ENCODE measurements around the gene OSBPL10.

The OSBPL10 gene

GRCh38 chr3:31958701-31959152, 22.3 kb downstream of the OSBPL10 start:
- DNase-seq (ENCODE audit: low spot score) = no peak

- no peak for DNase-seq (ENCODE audit: low spot score)
These were observed 24.0 kb downstream of the OSBPL10 start for GRCh38 chr3:31957106-31957505.

GRCh38 chr3:31955581-31955980, 25.5 kb downstream of the OSBPL10 start:
- DNase-seq (ENCODE audit: low spot score) = no peak

- DNase-seq (ENCODE audit: low spot score) = no peak
These were observed 27.4 kb downstream of the OSBPL10 start for GRCh38 chr3:31953636-31954035.

- DNase-seq (ENCODE audit: low spot score) = no peak
These were observed 28.0 kb downstream of the OSBPL10 start for GRCh38 chr3:31953091-31953490.

- DNase-seq (ENCODE audit: low spot score) = no peak
These were observed 28.9 kb downstream of the OSBPL10 start for GRCh38 chr3:31952205-31952604.

GRCh38 chr3:31948280-31948679, 32.8 kb downstream of the OSBPL10 start:
- no peak for DNase-seq (ENCODE audit: low spot score)

- no peak for DNase-seq (ENCODE audit: low spot score)
These were observed 33.4 kb downstream of the OSBPL10 start for GRCh38 chr3:31947671-31948091.

- DNase-seq (ENCODE audit: low spot score) = no peak
These were observed 33.9 kb downstream of the OSBPL10 start for GRCh38 chr3:31947162-31947561.

- no peak for DNase-seq (ENCODE audit: low spot score)
These were observed 34.5 kb downstream of the OSBPL10 start for GRCh38 chr3:31946484-31947081.

GRCh38 chr3:31945738-31946052, 35.4 kb downstream of the OSBPL10 start:
- no peak for DNase-seq (ENCODE audit: low spot score)

GRCh38 chr3:31943041-31943440, 38.0 kb downstream of the OSBPL10 start:
- DNase-seq (ENCODE audit: low spot score) = no peak

GRCh38 chr3:31942446-31942845, 38.6 kb downstream of the OSBPL10 start:
- DNase-seq (ENCODE audit: low spot score) = no peak

GRCh38 chr3:31937225-31937624, 43.8 kb downstream of the OSBPL10 start:
- DNase-seq (ENCODE audit: low spot score) = no peak

- DNase-seq (ENCODE audit: low spot score) = no peak
These were observed 44.5 kb downstream of the OSBPL10 start for GRCh38 chr3:31936420-31937060.

GRCh38 chr3:31934866-31935265, 46.2 kb downstream of the OSBPL10 start:
- no peak for DNase-seq (ENCODE audit: low spot score)

GRCh38 chr3:31934018-31934417, 47.0 kb downstream of the OSBPL10 start:
- no peak for DNase-seq (ENCODE audit: low spot score)

- no peak for DNase-seq (ENCODE audit: low spot score)
These were observed 48.1 kb downstream of the OSBPL10 start for GRCh38 chr3:31932990-31933389.

GRCh38 chr3:31929826-31930502, 51.1 kb downstream of the OSBPL10 start:
- no peak for DNase-seq (ENCODE audit: low spot score)

GRCh38 chr3:31927811-31928210, 53.3 kb downstream of the OSBPL10 start:
- DNase-seq (ENCODE audit: low spot score) = no peak

GRCh38 chr3:31926543-31926942, 54.5 kb downstream of the OSBPL10 start:
- no peak for DNase-seq (ENCODE audit: low spot score)

GRCh38 chr3:31925271-31925630, 55.8 kb downstream of the OSBPL10 start:
- no peak for DNase-seq (ENCODE audit: low spot score)

GRCh38 chr3:31924610-31925270, 56.3 kb downstream of the OSBPL10 start:
- DNase-seq (ENCODE audit: low spot score) = no peak
